HepG2 (cell line): Measurements from ENCODE around the gene ANO2. TPM values are rescaled to one million over a fixed set of nuclear protein-coding genes. Genes with fewer than 3 reads are reported as not detected.

Experiments used
- ATAC-seq: fragments of 200-7000 bp; cut with Tn5 transposase; 3 replicates; pipeline ENCODE4 v1.9.1; 2020; ENCODE audit warnings: mild to moderate bottlenecking, moderate library complexity
- BruUV-seq: library from RNA; stranded (reverse); fragments of 400-500 nt; replicated peaks from 2 replicates; lab custom pipeline; 2021; lab: Mats Ljungman, UMichigan
- CTCF ChIA-PET: fragments of 300-600 bp; formaldehyde crosslinking; extraction: SDS; loops from one replicate; lab custom pipeline; 2021; ENCODE audit warnings: low total read pairs, inconsistent platforms, low intra/inter-chr PET ratio; lab: Yijun Ruan, JAX
- POLR2A ChIA-PET: fragments of 350-600 bp; sonication (Branson Sonifier 250); formaldehyde crosslinking; loops from one replicate; lab custom pipeline; 2020; ENCODE audit warnings: antibody characterized with exemption, inconsistent platforms; lab: Yijun Ruan, JAX
- DNase-seq: peaks from one replicate; pipeline ENCODE4 v3.0.0-alpha.2; 2015; ENCODE audit warnings: low spot score
- FAIRE-seq: peaks from 3 replicates; lab custom pipeline; 2011; peaks lifted over from hg19 to GRCh38; lab: Jason Lieb, UNC
- H2AFZ ChIP-seq: one replicate; pipeline ENCODE4 v1.6.1; 2011; ENCODE audit warnings: low read length, inconsistent platforms
- H3K27ac ChIP-seq: fragments of 300-600 bp; 3 replicates; pipeline ENCODE4 v1.8.0; 2011; ENCODE audit warnings: mixed run types, mild to moderate bottlenecking, mixed read lengths, low read length, inconsistent platforms; ENCODE audit not compliant: insufficient read depth; ENCODE audit errors: extremely low read length
- H3K27me3 ChIP-seq, 2 experiments: fragments of 200-600 bp in 1 of 2; 2 replicates in 1 of 2; 3 replicates in 1 of 2; pipeline versions ENCODE4 v1.6.0 to v1.8.0; 2011; ENCODE audit warnings: low read length in 2 of 2, mild to moderate bottlenecking in 2 of 2, moderate library complexity in 2 of 2, inconsistent platforms in 1 of 2; ENCODE audit not compliant: insufficient read depth in 2 of 2, control insufficient read depth in 1 of 2
- H3K36me3 ChIP-seq, 2 experiments: fragments of 200-600 bp in 1 of 2; replicated peaks in 1 of 2; 2 replicates in 1 of 2; 3 replicates in 1 of 2; pipeline versions ENCODE4 v1.5.1 to v1.8.0; 2011; ENCODE audit warnings: low read length in 2 of 2, inconsistent platforms in 1 of 2; ENCODE audit not compliant: insufficient read depth in 2 of 2, control insufficient read depth in 1 of 2
- H3K4me1 ChIP-seq: 2 replicates; pipeline ENCODE4 v1.5.1; 2012; ENCODE audit warnings: low read length, inconsistent platforms; ENCODE audit not compliant: insufficient read depth
- H3K4me2 ChIP-seq: 2 replicates; pipeline ENCODE4 v1.6.0; 2011; ENCODE audit warnings: low read depth, low read length, inconsistent platforms
- H3K4me3 ChIP-seq, 3 experiments: fragments of 200-600 bp in 1 of 3; sonication (generic), shearing (Covaris generic) in 1 of 3; replicated peaks in 1 of 3; 2 replicates each; pipeline ENCODE4 v1.5.1; 2011 to 2016; ENCODE audit warnings: low read length in 3 of 3, inconsistent platforms in 2 of 3, low read depth in 2 of 3, mild to moderate bottlenecking in 2 of 3, control low read depth in 1 of 3, mixed read lengths in 1 of 3; ENCODE audit not compliant: insufficient read depth in 1 of 3
- H3K79me2 ChIP-seq: one replicate; pipeline ENCODE4 v1.6.1; 2011; ENCODE audit warnings: low read length, inconsistent platforms; ENCODE audit not compliant: insufficient read depth
- H3K9ac ChIP-seq: 2 replicates; pipeline ENCODE4 v1.6.0; 2011; ENCODE audit warnings: mild to moderate bottlenecking, low read depth, low read length, inconsistent platforms; ENCODE audit not compliant: insufficient read depth
- H3K9me3 ChIP-seq: 2 replicates; pipeline ENCODE4 v1.5.1; 2012; ENCODE audit warnings: mild to moderate bottlenecking, low read length
- H4K20me1 ChIP-seq: 2 replicates; pipeline ENCODE4 v1.6.0; 2011; ENCODE audit warnings: inconsistent platforms, mild to moderate bottlenecking, low read length, moderate library complexity; ENCODE audit not compliant: insufficient read depth
- HDAC2 ChIP-seq: sonication (generic); formaldehyde crosslinking; IDR thresholded peaks from 2 replicates; pipeline ENCODE4 v1.4.0; 2020; ENCODE audit warnings: missing genetic modification reagents
- TCF7L2 ChIP-seq: IDR thresholded peaks from 2 replicates; pipeline ENCODE4 v1.6.1; 2011; ENCODE audit warnings: mild to moderate bottlenecking, low read depth, low read length, moderate library complexity
- YEATS2 ChIP-seq: sonication (generic); formaldehyde crosslinking; IDR thresholded peaks from 2 replicates; pipeline ENCODE4 v1.4.0; 2020; ENCODE audit warnings: missing genetic modification reagents, borderline replicate concordance
- ZNF263 ChIP-seq: sonication (generic); formaldehyde crosslinking; IDR thresholded peaks from 2 replicates; pipeline ENCODE4 v1.4.0; 2020; ENCODE audit warnings: missing genetic modification reagents
- WGBS: methylation state at CpG from one replicate; pipeline ENCODE4 v1.1.6; 2017; ENCODE audit warnings: low lambda C conversion rate; 5-methylcytosine and 5-hydroxymethylcytosine counted together
- in situ Hi-C: cut with HindIII; loops from 2 replicates; pipeline ENCODE4 v1.10.0; 2017; ENCODE audit warnings: low pct_unique_long_range_greater_than_20kb; ENCODE audit not compliant: extremely low pct_ligation_motif_present
- intact Hi-C: fragments of 100-400 bp; cut with micrococcal nuclease; formaldehyde crosslinking; loops from one replicate; pipeline ENCODE4 v1.10.0; 2022; ENCODE audit not compliant: unreplicated experiment
- polyA plus RNA-seq, 8 experiments: library from polyadenylated mRNA; depleted of rRNA in 3 of 8; stranded (reverse) in 7 of 8; unstranded in 1 of 8; fragments of >200 nt; fragmentation: Illumina TruSeq in 4 of 8; extraction: Trizol in 4 of 8; gene quantifications; 2 replicates each; pipeline versions ENCODE4 v1.2.1 to v1.2.3, GENCODE V29; 2011 to 2016; ENCODE audit warnings: low read depth in 4 of 8, missing spikeins in 1 of 8, mixed read lengths in 1 of 8; ENCODE audit not compliant: insufficient read depth in 1 of 8
- total RNA-seq, 5 experiments: library from RNA; depleted of rRNA; stranded (reverse); fragments of >200 nt; fragmentation: Illumina TruSeq; extraction: Trizol; gene quantifications; 2 replicates each; pipeline ENCODE4 v1.2.3, GENCODE V29; 2016; ENCODE audit warnings: low read depth in 1 of 5
- TF ChIP-seq, protein P1 (sequence below): sonication (generic); formaldehyde crosslinking; IDR thresholded peaks from 2 replicates; pipeline ENCODE4 v1.4.0; 2020; ENCODE audit warnings: mild to moderate bottlenecking, missing genetic modification reagents
- TF ChIP-seq, protein P2 (sequence below): sonication (generic); formaldehyde crosslinking; IDR thresholded peaks from 2 replicates; pipeline ENCODE4 v1.5.0; 2020; ENCODE audit warnings: missing genetic modification reagents

ANO2 gene
- total and polyA plus RNA-seq, 2 of the 13 experiments (the other 11 are each of a cell fraction or from before 2014, with no cell fraction given), result 0.18 TPM; not detected in 1

DNA sequence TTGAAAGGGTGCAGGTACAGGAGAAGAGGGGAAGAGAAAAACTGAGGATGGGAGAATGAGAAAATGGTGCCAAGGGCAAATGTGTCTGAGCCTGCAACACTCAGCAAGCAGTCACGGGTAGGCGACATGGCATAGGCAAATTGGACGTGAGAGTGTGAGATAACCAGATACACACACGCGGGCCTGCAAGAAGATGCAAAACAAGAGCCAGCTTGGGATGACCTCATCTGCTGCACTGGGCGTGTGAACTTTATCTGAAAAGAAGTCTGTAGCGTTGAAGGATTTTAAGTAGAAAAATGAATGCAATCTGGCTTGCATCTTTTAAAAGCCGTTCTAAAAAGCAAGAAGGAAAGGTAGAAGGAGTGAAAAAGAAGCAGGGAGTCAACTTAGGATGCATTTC, 352.7 kb downstream of the ANO2 start:
- no peak overlapping the region for H3K9ac ChIP-seq
- ChIA-PET POLR2A (no interaction called here), CTCF (no interaction called here)
- WGBS, result 61% methylated on average over 8 of the region's 8 CpGs
- H3K36me3 ChIP-seq, result no peaks in the 10 kb centered on the region
- H3K4me1 ChIP-seq, result no peaks in the 10 kb centered on the region
- in situ Hi-C loops, result no loop called here
- intact Hi-C loops, result no loop called here
- TF ChIP-seq, protein P1, sequence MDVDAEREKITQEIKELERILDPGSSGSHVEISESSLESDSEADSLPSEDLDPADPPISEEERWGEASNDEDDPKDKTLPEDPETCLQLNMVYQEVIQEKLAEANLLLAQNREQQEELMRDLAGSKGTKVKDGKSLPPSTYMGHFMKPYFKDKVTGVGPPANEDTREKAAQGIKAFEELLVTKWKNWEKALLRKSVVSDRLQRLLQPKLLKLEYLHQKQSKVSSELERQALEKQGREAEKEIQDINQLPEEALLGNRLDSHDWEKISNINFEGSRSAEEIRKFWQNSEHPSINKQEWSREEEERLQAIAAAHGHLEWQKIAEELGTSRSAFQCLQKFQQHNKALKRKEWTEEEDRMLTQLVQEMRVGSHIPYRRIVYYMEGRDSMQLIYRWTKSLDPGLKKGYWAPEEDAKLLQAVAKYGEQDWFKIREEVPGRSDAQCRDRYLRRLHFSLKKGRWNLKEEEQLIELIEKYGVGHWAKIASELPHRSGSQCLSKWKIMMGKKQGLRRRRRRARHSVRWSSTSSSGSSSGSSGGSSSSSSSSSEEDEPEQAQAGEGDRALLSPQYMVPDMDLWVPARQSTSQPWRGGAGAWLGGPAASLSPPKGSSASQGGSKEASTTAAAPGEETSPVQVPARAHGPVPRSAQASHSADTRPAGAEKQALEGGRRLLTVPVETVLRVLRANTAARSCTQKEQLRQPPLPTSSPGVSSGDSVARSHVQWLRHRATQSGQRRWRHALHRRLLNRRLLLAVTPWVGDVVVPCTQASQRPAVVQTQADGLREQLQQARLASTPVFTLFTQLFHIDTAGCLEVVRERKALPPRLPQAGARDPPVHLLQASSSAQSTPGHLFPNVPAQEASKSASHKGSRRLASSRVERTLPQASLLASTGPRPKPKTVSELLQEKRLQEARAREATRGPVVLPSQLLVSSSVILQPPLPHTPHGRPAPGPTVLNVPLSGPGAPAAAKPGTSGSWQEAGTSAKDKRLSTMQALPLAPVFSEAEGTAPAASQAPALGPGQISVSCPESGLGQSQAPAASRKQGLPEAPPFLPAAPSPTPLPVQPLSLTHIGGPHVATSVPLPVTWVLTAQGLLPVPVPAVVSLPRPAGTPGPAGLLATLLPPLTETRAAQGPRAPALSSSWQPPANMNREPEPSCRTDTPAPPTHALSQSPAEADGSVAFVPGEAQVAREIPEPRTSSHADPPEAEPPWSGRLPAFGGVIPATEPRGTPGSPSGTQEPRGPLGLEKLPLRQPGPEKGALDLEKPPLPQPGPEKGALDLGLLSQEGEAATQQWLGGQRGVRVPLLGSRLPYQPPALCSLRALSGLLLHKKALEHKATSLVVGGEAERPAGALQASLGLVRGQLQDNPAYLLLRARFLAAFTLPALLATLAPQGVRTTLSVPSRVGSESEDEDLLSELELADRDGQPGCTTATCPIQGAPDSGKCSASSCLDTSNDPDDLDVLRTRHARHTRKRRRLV (CRISPR knock-in tag), result no peak
- TF ChIP-seq TCF7L2 (no peak), HDAC2 (no peak), ZNF263 (no peak), YEATS2 (CRISPR knock-in tag) (no peak)
- TF ChIP-seq, protein P2, sequence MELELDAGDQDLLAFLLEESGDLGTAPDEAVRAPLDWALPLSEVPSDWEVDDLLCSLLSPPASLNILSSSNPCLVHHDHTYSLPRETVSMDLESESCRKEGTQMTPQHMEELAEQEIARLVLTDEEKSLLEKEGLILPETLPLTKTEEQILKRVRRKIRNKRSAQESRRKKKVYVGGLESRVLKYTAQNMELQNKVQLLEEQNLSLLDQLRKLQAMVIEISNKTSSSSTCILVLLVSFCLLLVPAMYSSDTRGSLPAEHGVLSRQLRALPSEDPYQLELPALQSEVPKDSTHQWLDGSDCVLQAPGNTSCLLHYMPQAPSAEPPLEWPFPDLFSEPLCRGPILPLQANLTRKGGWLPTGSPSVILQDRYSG (CRISPR knock-in tag), result no peak
- H3K4me2 ChIP-seq, result no peak overlapping the region
- no peaks in the 10 kb centered on the region for H3K9me3 ChIP-seq
- no peaks in the 10 kb centered on the region for H3K79me2 ChIP-seq
- ATAC-seq (no peak), FAIRE-seq (no peak), DNase-seq (no peak)
- no peaks in the 10 kb centered on the region for H4K20me1 ChIP-seq
- no peak overlapping the region for H2AFZ ChIP-seq
- H3K4me3 ChIP-seq, result no peak overlapping the region
- H3K27me3 ChIP-seq, result peaks cover 0 to 6% of the 10 kb centered on the region in 2 experiments; a peak in 1 of 5 replicates
- BruUV-seq, result no TSS peak
- no peak overlapping the region for H3K27ac ChIP-seq
